Activated naive CD8-positive, alpha-beta T cell treated with anti-CD3 and anti-CD28 coated beads, Interleukin-2, amount 10 ng/mL, durations not matched to agents 7 days and 5 days (primary cell): ENCODE results near the gene RCAN3. TPM values are rescaled to one million over a fixed set of nuclear protein-coding genes. Genes with fewer than 3 reads are reported as not detected.
"Not testable (repeated sequence)": the region's sequence is repeated elsewhere in the genome, so short reads cannot be mapped to it uniquely, and the experiment has no call there.

Experiments
- ATAC-seq: fragments of 150-1000 bp; cut with Tn5 transposase; one replicate; pipeline ENCODE4 v1.10.0; 2021; ENCODE audit warnings: low read depth, moderate library complexity
- POLR2A ChIA-PET: fragments of 350-600 bp; sonication (Branson Sonifier 250); formaldehyde crosslinking; loops from one replicate; lab custom pipeline; 2021; ENCODE audit warnings: antibody characterized with exemption; lab: Charles Lee
- DNase-seq: peaks from one replicate; pipeline ENCODE4 v3.0.0; 2021
- H3K27ac Mint-ChIP-seq: one replicate; pipeline ENCODE4 v1.8.0; 2022; ENCODE audit warnings: mild to moderate bottlenecking, mixed read lengths
- H3K27me3 Mint-ChIP-seq: one replicate; pipeline ENCODE4 v1.8.0; 2022; ENCODE audit warnings: mild to moderate bottlenecking, moderate library complexity, mixed read lengths
- H3K36me3 Mint-ChIP-seq: one replicate; pipeline ENCODE4 v1.8.0; 2021; ENCODE audit warnings: mild to moderate bottlenecking, mixed read lengths
- H3K4me1 Mint-ChIP-seq: one replicate; pipeline ENCODE4 v1.8.0; 2021; ENCODE audit warnings: mixed read lengths
- H3K4me3 Mint-ChIP-seq: one replicate; pipeline ENCODE4 v1.8.0; 2022; ENCODE audit warnings: mild to moderate bottlenecking, moderate library complexity, mixed read lengths
- H3K9me3 Mint-ChIP-seq: one replicate; pipeline ENCODE4 v1.8.0; 2021; ENCODE audit warnings: mixed read lengths
- total RNA-seq, 2 experiments: library from RNA; stranded (reverse); gene quantifications; one replicate each; pipeline ENCODE4 v1.2.3, GENCODE V29; 2021

Gene RCAN3
- 10 to 100 TPM; 77.4 to 84.8 TPM for total RNA-seq

DNA sequence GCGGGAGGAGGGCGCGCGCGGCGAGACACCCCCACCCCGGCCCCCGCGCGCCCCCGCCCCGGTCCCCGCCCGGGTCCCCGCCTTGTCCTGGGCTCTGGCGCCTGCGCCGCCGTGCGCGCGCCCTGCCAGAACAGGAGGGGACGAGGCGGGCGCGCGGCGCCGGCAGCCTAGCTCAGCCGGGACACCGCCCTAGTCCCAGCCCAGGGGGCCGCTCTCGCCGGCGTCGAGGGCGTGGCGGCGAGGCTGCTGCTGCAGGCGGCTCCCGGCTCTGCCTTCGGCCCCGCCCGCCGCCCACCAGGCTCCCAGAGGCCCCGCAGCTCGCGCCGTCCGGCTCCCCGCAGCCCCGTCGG lies at the start of gene RCAN3:
Gene RCAN3, plus strand, starts transcription at position 128 of the 350 bp plus-strand sequence. CDS start 11,537 bp downstream, outside the sequence.
- Mint-ChIP-seq H3K27ac (peak within 1 kb of the TSS; percentile 97), H3K27me3 (no peaks in the 10 kb centered on the region), H3K36me3 (peaks cover 20% of the 10 kb centered on the region), H3K9me3 (peaks cover 5% of the 10 kb centered on the region), H3K4me3 (peak within 1 kb of the TSS; percentile 92), H3K4me1 (peaks cover 53% of the 10 kb centered on the region)
- POLR2A ChIA-PET: interaction anchor here (0.5 to 12.7 kb wide), 12 partner anchors 11 to 975 kb away, joined by 3 to 562 read pairs (median 10); partner anchors contain the start of genes NIPAL3, SRRM1 and STPG1
- DNase-seq (peak; percentile 95), ATAC-seq (peak; percentile 74)

DNA sequence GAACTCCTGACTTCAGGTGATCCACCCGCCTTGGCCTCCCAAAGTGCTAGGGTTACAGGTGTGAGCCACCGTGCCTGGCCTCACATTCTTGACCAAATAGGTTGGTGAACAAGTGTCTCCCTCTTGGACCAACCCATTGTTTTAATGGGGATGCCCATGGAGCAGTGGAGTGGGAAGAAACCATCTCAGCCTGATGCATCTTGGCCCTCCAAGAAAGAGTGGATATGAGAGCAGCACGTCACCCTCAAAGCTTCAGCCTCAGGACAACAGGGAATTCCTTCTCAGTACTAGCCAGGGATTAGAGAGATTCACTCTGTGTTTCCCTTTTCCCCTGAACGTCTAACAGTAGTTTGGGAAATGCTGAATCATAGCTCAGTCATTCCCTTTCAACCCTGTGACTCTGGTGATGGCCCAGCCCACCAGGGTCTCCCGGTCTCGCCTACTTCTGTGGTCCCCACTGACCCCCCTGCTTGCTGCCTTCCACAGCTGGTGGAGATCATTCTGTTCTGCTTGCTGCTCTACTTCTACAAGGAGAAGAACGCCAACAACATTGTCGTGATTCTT lies 49.6 kb upstream of the RCAN3 start:
- Mint-ChIP-seq H3K27me3 (no peaks in the 10 kb centered on the region), H3K4me3 (no peak overlapping the region), H3K27ac (peak overlapping the region; percentile 48), H3K9me3 (no peaks in the 10 kb centered on the region), H3K36me3 (peaks cover 55% of the 10 kb centered on the region), H3K4me1 (peaks cover 1% of the 10 kb centered on the region)
- ATAC-seq: no peak
- DNase-seq: no peak
- POLR2A ChIA-PET: interaction anchor here (0.7 kb wide), 1 partner anchor 499 kb away, joined by 3 read pairs; no protein-coding TSS in a partner anchor

DNA sequence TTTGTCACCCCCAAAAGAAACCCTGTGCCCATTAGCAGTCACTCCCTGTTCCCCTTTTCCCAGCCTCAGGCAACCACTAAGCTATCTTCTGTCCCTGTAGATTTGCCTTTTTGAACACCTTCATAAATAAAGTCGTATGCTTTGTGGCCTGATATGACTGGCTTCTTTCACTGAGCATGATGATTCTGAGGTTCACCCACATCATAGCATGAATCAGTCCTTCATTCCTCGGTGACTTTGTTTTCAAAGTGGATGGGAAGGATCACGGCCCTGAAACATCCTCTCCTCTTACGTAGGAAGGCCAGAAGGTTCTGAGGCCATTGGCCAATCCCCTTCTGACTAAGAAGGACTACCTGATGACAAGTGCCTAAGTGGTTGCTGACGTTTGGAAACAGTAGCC lies 48.0 kb upstream of the RCAN3 start:
- Mint-ChIP-seq H3K4me3 (no peak overlapping the region), H3K27me3 (no peaks in the 10 kb centered on the region), H3K9me3 (no peaks in the 10 kb centered on the region), H3K27ac (no peak overlapping the region), H3K36me3 (peaks cover 68% of the 10 kb centered on the region), H3K4me1 (peaks cover 1% of the 10 kb centered on the region)
- POLR2A ChIA-PET: no interaction called here
- no peak for DNase-seq
- no peak for ATAC-seq

DNA sequence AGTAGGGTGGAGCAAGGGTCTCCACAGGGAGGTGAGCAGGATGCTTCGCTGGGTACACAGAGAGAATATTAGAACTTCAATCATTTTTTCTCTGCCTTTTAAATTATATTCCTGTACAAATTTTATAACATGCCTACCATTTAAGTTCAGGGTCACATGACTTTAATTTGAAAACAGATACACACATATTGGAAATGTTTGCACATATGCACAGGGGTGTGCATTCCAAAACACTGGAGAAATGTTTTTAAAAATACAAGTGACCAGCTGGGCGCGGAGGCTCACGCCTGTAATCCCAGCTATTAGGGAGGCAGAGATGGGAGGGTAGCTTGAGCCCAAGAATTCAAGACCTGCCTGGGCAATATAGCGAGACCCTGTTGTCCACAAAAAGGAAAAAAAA lies 47.4 kb upstream of the RCAN3 start:
- DNase-seq: no peak
- POLR2A ChIA-PET: interaction anchor here (0.7 kb wide), 1 partner anchor 34 kb away, joined by 3 read pairs; no protein-coding TSS in a partner anchor
- peaks cover 1% of the 10 kb centered on the region for H3K4me1 Mint-ChIP-seq
- H3K36me3 Mint-ChIP-seq: peaks cover 68% of the 10 kb centered on the region
- H3K4me3 Mint-ChIP-seq: no peak overlapping the region
- H3K27ac Mint-ChIP-seq: no peak overlapping the region
- ATAC-seq: no peak
- no peaks in the 10 kb centered on the region for H3K27me3 Mint-ChIP-seq
- no peaks in the 10 kb centered on the region for H3K9me3 Mint-ChIP-seq

DNA sequence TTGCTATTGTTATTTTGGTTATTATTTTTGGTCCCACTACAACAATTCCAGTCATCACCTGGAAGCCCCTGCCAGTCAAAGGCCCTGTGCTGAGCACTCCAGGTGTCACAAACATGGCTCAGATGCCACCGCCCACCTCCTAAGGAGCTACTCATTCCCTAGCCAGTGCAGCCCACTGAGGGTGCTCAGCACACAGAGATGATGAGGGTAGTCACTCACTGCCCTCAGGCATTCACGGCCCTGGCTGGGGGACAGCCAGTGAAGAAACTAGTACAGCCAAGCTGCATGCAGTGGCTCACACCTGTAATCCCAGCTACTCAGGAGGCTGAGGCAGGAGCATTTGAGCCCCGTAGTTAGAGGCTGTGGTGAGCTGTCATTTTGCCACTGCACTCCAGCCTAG lies 44.8 kb upstream of the RCAN3 start:
- Mint-ChIP-seq H3K4me1 (no peaks in the 10 kb centered on the region), H3K4me3 (no peak overlapping the region), H3K27me3 (no peaks in the 10 kb centered on the region), H3K9me3 (peaks cover 6% of the 10 kb centered on the region), H3K27ac (no peak overlapping the region), H3K36me3 (peaks cover 72% of the 10 kb centered on the region)
- POLR2A ChIA-PET: interaction anchor here (1.5 kb wide), 1 partner anchor 41 kb away, joined by 3 read pairs; no protein-coding TSS in a partner anchor
- ATAC-seq: no peak
- DNase-seq: no peak

DNA sequence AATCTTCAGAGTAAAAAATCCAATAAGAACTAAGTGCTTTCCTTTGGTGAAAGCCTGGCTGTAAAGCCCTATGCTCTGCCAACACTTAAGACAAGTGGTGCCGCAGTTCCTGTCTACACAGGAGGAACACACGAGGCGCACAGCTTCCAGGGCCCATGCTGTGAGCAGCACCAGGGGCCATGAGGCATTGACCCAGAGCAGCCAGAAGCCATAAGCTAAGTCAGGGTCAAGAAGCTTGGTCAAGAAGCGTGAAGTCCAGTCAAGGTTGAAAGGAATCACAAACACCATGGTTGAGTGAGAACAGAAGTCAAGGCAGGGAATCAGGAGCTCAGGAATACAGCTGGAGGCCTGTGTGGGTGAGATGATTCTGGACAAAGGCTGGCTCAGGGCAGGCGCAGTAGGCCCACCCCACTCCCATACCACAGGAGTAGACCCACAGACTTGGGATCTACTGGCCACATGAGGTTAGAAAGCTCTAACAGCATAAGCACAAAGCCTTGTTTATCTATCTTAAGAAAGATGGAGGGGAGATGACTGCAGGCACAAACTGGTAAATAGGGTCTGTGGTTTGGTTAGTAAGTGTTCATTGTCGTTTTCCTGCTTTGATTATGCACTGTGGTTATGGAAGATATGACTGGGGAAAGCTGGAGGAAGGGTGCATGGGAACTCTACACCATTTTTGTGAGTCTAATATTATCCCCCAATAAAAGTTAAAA lies 42.9 kb upstream of the RCAN3 start:
- H3K27ac Mint-ChIP-seq: peak overlapping the region; percentile 39
- peaks cover 74% of the 10 kb centered on the region for H3K36me3 Mint-ChIP-seq
- DNase-seq: no peak
- H3K4me1 Mint-ChIP-seq: peaks cover 4% of the 10 kb centered on the region
- H3K27me3 Mint-ChIP-seq: no peaks in the 10 kb centered on the region
- H3K9me3 Mint-ChIP-seq: peaks cover 6% of the 10 kb centered on the region
- no peak for ATAC-seq
- POLR2A ChIA-PET: interaction anchor here (0.5 to 1.2 kb wide), 3 partner anchors 14 to 290 kb away, joined by 3 to 5 read pairs (median 5); no protein-coding TSS in a partner anchor
- no peak overlapping the region for H3K4me3 Mint-ChIP-seq

DNA sequence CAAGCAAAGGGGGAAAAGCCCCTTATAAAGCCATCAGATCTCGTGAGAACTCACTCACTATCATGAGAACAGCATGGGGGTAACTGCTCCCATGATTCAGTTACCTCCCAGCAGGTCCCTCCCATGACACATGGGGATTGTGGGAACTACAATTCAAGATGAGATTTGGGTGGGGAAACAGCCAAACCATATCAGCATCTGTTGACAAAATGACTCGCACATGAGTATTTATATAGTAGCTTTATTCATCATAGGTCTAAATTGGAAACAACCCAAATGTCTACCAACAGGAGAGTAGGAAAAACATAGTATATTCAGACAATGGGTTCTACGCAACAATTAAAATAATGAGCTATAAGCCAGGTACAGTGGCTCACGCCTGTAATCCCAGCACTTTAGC lies 40.5 kb upstream of the RCAN3 start:
- ATAC-seq, H3K4me1 Mint-ChIP-seq, H3K4me3 Mint-ChIP-seq, H3K27me3 Mint-ChIP-seq, H3K27ac Mint-ChIP-seq, H3K9me3 Mint-ChIP-seq, POLR2A ChIA-PET, DNase-seq: not testable (repeated sequence)
- H3K36me3 Mint-ChIP-seq: peaks cover 73% of the 10 kb centered on the region

DNA sequence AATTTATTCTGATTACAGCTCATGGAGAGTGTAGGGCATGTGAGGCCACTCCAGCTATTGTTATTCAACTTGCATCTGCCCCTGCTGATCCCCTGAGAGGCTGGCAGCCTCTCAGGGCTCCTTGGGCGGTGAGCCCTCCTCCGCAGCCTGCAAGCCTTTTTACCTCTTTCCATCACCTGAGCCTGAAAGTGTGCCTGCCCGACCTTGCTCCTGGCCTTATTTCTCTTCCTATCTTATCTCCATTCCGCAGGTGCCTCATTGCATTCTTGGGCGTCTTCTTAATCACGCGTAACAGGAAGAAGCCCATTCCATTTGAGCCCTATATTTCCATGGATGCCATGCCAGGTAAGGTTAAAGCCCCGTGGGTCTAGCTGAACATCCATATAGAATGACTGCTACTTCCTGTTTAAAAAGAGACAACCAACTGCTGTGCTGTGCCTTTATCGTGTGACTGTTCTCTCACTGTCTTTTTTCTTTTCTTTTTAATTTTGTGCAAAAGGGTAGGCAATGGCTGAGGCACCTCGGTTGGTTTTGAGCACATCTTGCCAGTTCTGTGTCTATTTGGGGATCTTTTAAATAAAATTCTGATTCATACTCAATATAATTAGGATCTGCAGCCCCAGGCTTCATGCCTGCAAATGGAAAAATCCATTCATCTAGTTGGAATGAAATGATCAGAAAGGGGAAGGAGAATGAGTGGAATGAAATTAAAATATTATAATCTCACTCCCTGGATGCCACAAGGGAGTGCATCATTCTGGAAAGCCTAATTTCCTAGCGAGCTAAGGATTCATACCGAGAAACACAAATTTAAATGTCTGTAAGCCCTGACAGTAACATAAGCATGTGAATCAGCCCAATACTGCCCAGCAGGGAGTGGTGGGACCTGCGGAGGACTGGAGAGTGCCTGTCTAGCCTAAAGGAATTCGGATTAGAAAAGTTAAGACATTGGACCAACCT lies 38.6 kb upstream of the RCAN3 start:
- Mint-ChIP-seq H3K4me1 (peaks cover 6% of the 10 kb centered on the region), H3K27me3 (no peaks in the 10 kb centered on the region), H3K36me3 (peaks cover 65% of the 10 kb centered on the region), H3K4me3 (no peak overlapping the region), H3K27ac (peak overlapping the region; percentile 19), H3K9me3 (peaks cover 6% of the 10 kb centered on the region)
- DNase-seq (no peak), ATAC-seq (no peak)
- POLR2A ChIA-PET: interaction anchor here (0.6 to 1.8 kb wide), 3 partner anchors 18 to 37 kb away, joined by 3 to 5 read pairs (median 4); no protein-coding TSS in a partner anchor

DNA sequence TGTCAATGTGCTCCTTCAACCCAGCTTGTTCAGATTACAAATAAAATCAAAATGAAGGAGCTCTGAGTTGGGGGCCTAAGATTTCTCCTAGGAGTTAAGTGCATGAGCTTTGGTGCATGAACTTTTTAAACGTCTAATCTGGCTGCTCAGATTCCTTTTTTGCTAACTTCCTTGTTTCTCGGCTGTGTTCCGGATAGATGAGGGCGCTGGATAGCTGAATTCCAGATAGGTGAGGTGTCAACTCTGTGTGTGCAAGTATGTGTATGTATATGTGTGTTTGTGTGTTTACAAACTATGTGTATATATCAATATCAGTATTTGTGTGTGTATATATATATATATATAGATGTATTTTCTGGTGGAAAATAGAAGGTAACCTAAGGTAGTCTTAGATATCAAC lies 37.5 kb upstream of the RCAN3 start:
- Mint-ChIP-seq H3K27me3 (no peaks in the 10 kb centered on the region), H3K9me3 (peaks cover 6% of the 10 kb centered on the region), H3K27ac (peak overlapping the region; percentile 20), H3K4me3 (no peak overlapping the region), H3K36me3 (peaks cover 64% of the 10 kb centered on the region), H3K4me1 (peaks cover 6% of the 10 kb centered on the region)
- ATAC-seq (no peak), DNase-seq (no peak)
- POLR2A ChIA-PET: interaction anchor here (1.4 to 1.8 kb wide), 2 partner anchors 16 to 21 kb away, joined by 3 to 5 read pairs; no protein-coding TSS in a partner anchor

DNA sequence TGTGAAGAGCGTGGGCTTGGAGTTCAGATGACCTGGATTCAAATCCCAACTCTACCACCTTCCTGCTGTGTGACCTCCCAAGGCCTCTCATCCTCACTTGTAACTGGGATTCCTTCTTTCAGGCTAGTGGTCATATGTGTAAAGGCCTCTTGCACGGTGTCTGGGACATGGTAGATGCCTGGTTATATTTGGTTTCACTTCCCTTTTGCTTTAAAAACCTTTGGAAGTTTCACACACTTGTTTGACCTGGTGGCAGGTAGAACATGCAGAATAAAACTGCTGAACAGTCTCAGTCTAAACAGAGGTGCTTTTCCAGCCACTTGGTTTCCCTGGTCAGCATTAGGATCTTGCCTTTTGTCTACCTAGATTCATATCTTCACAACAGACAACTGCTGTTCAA lies 37.0 kb upstream of the RCAN3 start:
- H3K4me3 Mint-ChIP-seq: no peak overlapping the region
- H3K9me3 Mint-ChIP-seq: peaks cover 6% of the 10 kb centered on the region
- peaks cover 6% of the 10 kb centered on the region for H3K4me1 Mint-ChIP-seq
- H3K36me3 Mint-ChIP-seq: peaks cover 62% of the 10 kb centered on the region
- ATAC-seq (no peak), DNase-seq (no peak)
- POLR2A ChIA-PET: interaction anchor here (1.4 to 1.8 kb wide), 2 partner anchors 15 to 21 kb away, joined by 3 to 5 read pairs; no protein-coding TSS in a partner anchor
- no peaks in the 10 kb centered on the region for H3K27me3 Mint-ChIP-seq
- H3K27ac Mint-ChIP-seq: no peak overlapping the region

DNA sequence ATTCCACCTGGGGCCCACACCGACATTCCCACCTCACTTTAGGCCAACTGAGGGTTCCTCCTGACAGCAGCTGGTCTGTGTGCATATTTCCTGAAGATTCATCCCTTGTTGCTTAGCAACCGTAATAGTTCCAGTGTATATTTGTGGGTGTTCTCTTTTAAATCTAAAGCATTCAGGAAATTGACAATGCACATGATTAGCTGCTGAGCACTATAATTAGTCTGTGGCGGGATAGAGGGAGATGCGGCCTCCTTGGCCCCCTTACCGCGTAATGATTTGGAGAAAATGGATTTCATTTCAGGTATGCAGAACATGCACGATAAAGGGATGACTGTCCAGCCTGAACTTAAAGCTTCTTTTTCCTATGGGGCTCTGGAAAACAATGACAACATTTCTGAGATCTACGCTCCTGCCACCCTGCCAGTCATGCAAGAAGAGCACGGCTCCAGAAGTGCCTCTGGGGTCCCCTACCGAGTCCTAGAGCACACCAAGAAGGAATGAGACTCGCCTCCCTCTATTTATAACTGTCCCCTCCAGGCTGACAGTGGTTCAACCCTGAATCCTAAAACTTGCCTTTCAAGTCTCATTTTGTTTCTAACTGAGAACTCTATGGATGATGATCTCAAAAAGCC lies 33.8 kb upstream of the RCAN3 start:
- Mint-ChIP-seq H3K36me3 (peaks cover 40% of the 10 kb centered on the region), H3K9me3 (no peaks in the 10 kb centered on the region)
- POLR2A ChIA-PET: no interaction called here

DNA sequence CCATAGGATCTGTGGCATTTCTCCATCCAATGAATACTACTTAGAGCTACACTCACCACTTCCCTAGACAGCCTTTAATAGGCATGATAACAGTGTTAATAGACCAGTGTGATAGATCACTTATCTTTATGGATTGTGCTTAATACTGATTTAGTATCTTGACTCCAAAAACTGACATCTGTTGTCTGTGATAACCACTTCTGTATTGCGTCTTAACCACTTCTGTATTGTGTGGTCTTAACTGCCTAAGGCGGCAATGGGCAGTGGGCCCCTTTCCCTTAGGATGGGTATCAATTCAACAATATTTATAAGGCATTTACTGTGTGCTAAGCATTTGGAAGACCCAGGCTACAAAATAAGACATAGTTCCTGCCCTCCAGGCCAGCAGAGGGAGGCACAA lies 32.0 kb upstream of the RCAN3 start:
- no peak overlapping the region for H3K4me3 Mint-ChIP-seq
- no peaks in the 10 kb centered on the region for H3K9me3 Mint-ChIP-seq
- DNase-seq: no peak
- POLR2A ChIA-PET: no interaction called here
- ATAC-seq: no peak
- H3K27ac Mint-ChIP-seq: no peak overlapping the region
- H3K36me3 Mint-ChIP-seq: peaks cover 31% of the 10 kb centered on the region
- H3K4me1 Mint-ChIP-seq: no peaks in the 10 kb centered on the region
- no peaks in the 10 kb centered on the region for H3K27me3 Mint-ChIP-seq

More for the DNA sequence above, 33.8 kb upstream of the RCAN3 start:
- no peak overlapping the region for H3K27ac Mint-ChIP-seq
- DNase-seq: no peak
- no peak for ATAC-seq
- H3K4me1 Mint-ChIP-seq: peaks cover 6% of the 10 kb centered on the region
- no peaks in the 10 kb centered on the region for H3K27me3 Mint-ChIP-seq
- H3K4me3 Mint-ChIP-seq: no peak overlapping the region
